OCI-LY3 (cell line): Measurements from ENCODE around the gene EXOSC7.
"Not testable (repeated sequence)": the region's sequence is repeated elsewhere in the genome, so short reads cannot be mapped to it uniquely, and the experiment has no call there.

Experiments used
- CTCF ChIP-seq: fragments of 200-600, 300-600 bp; sonication (generic); IDR thresholded peaks from 2 replicates; pipeline ENCODE4 v1.5.1; 2014; ENCODE audit warnings: antibody characterized with exemption, low read length, low read depth
- EZH2phosphoT487 ChIP-seq: fragments of 200-600 bp; shearing (Covaris generic); IDR thresholded peaks from 2 replicates; pipeline ENCODE4 v1.6.1; 2018; ENCODE audit warnings: antibody characterized with exemption, mixed run types, low read depth

- TF ChIP-seq CTCF, EZH2phosphoT487: not testable (repeated sequence)
These were observed 26.3 kb upstream of the EXOSC7 start for GRCh38 chr3:44949770-44950169.
